ENCODE results near the gene SLBP. TPM values are rescaled to one million over a fixed set of nuclear protein-coding genes. Genes with fewer than 3 reads are reported as not detected.

Gene SLBP
- total and polyA plus RNA-seq, 10 of the 15 experiments (the other 5 are each of a cell fraction or from before 2014, with no cell fraction given) = 94.4 to 278 (median 158) TPM

GRCh38 chr4:1740021-1740545, 28.0 kb upstream of the SLBP start (continued):
- TF ChIP-seq ESRRA (IDR thresholded peaks at IDR 0.05; ENCODE audit: low read length) = no peak
- no peak for TF ChIP-seq NR2C1 (IDR thresholded peaks at IDR 0.05)
- no peak for TF ChIP-seq MYC (IDR thresholded peaks at IDR 0.05; ENCODE audit: insufficient read depth, insufficient read length, insufficient replicate concordance, low read length, severe bottlenecking)
- TF ChIP-seq MTA3 (IDR thresholded peaks at IDR 0.05; ENCODE audit: borderline replicate concordance, low read length) = no peak
- no peak for TF ChIP-seq KDM1A (IDR thresholded peaks at IDR 0.05; ENCODE audit: borderline replicate concordance)
- no peak for TF ChIP-seq REST (IDR thresholded peaks at IDR 0.05; ENCODE audit: low read depth, low read length)
- no peak for TF ChIP-seq MAX (IDR thresholded peaks at IDR 0.05; ENCODE audit: low read depth, low read length)
- TF ChIP-seq E4F1 (IDR thresholded peaks at IDR 0.05; ENCODE audit: borderline replicate concordance, partially characterized antibody) = no peak
- TF ChIP-seq ZBED1 (IDR thresholded peaks at IDR 0.05; ENCODE audit: borderline replicate concordance) = no peak
- no peak for TF ChIP-seq NR2F1 (conservative IDR thresholded peaks at IDR 0.05)
- no peak for TF ChIP-seq PKNOX1 (IDR thresholded peaks at IDR 0.05)
- TF ChIP-seq ZNF687 (IDR thresholded peaks at IDR 0.05) = no peak
- TF ChIP-seq ZBTB33 (IDR thresholded peaks at IDR 0.05) = no peak
- TF ChIP-seq ELK1 (IDR thresholded peaks at IDR 0.05; ENCODE audit: low read depth, low read length) = no peak

All from GM12878 (cell line).